ENCODE results near the gene CPD.
A peak's percentile ranks its signal among the peaks of the same experiment; 100 is the strongest.
"Not testable (repeated sequence)": the region's sequence is repeated elsewhere in the genome, so short reads cannot be mapped to it uniquely, and the experiment has no call there.

Gene CPD

DNA sequence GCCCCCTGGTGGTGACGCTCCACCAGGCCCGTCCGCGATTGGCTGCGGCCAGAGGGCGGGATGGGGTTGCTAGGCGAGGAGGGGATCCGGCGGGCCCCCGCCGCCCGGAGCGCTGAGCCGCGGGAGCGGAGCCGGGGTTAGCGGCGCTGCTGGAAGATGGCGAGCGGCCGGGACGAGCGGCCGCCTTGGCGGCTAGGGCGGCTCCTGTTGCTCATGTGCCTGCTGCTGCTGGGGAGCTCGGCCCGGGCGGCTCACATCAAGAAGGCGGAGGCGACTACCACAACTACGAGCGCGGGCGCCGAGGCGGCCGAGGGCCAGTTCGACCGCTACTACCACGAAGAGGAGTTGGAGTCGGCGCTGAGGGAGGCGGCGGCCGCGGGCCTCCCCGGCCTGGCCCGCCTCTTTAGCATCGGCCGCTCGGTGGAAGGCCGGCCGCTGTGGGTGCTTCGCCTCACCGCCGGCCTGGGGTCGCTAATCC, at the start of gene CPD:
CPD (plus strand) TSS at position 103 of the 478 bp plus-strand sequence; CDS start at position 157, 54 bp downstream.
- DNase-seq = peak; percentile 79

DNA sequence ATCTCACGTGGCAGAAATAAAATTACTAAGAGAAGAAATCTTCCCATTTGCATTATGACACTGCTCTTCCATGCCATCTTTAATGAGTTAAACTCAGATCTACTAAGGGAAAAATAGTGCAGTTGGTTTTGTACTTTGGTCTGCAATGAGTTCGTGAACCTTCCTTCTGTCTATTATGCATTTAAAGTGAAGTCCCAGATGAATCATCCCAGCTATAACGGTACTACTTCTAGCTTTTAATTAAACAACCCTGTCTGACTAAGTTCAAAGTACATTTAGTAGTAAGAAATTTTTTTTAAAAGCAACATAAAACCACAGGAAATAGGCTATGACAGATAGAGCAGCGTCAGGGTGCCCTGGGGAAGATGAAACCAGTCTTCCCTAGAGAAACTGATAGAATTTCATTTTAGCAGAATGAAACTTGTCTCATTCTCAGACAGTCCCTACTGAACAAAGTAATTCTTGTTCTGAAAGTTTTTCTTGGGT, 46.6 kb upstream of the CPD start:
- DNase-seq = no peak

DNA sequence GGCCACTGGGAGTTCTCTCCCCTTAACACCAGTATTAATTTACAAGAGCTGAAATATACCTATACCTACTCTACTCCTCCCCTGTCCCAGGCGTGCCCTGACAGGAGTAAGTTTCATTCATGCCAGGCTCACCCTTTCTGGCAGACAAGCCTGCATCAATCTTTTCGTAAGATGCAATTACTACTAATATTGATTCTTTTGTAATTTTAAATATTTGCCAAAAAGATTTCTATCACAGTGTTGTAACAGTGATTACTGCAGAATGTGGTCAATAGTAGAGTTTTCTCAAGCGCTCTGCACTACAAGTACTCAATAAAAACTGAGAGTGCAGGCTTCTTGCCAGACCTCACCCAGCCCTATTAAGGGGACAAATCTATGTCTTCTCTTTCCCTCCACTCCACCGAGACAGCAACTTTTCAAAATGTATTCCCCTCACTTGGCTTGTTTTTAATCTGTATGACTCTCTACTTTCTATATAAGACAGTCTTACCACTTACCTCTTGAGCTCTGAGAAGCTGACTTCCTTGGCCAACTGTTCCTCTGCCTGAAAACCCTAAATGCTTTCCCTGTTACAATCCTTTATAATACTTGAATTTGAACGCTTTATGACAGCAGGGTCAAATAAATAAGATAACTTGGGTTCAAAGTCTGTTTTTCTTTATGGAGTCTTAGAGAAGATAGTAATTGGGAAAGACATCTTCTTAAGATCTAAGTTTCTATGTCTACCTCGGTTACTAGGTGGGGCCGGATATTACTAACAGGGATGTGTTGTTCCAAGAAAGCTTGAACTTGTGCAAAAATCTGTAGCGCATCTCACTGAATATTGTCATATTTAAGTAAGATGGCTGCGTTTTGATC, 45.0 kb upstream of the CPD start, which contains the start of gene TMIGD1:
TMIGD1 (minus strand) TSS at position 555 of the 858 bp plus-strand sequence. CDS start 1,924 bp downstream, outside the sequence.
- no peak for DNase-seq

DNA sequence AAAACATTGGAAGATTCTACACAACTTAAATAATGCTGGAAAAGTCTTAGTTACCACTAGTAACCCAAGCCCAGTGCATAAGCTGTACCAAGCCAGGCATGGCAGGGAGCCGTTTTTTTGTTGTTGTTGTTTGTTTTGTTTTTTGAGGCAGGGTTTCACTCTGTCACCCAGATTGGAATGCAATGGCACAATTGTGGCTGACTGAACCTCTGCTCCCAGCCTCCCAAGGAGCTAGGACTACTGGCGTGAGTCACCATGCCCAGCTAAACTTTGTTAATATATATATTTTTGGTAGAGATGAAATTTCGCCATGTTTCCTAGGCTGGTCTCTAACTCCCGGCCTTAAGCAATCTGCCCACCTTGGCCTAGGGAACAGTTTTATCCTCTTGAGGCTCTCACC, 44.3 kb upstream of the CPD start:
- DNase-seq = no peak

DNA sequence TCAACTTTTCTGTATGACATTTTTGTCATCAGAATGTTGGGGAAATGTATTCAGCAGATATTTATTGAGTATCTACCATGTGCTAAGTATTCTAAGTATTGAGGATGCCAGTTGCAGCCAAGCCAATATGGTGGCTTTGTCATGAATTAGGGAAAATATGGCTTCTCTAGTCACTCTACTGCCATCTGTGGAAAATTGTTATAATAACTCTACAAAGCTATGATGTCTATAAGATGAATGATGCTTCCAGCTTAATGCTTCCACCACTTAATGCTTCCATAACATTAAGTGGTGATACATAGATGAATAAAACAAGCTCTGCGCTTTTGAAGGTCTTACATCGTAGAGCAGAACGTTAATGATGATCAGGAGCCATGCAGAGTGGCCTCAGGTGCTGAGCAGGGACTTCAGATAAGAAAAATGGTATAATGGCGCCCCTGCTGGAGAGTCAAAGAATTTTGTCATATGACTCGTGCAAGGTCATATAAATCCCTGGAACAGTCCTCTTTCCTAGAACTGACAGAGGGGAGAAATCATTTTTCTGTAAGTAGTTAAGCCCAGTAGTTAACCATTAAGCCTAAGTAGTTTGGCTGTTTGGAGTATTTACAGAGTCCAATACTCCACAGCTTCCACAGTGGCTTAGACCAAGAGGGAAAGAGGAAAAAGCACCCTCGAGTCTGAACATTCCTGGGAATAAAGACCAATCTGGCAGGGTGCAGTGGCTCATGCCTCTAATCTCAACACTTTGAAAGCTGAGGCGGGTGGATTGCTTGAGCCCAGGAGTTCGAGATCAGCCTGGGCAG, 42.2 kb upstream of the CPD start:
- DNase-seq = no peak

DNA sequence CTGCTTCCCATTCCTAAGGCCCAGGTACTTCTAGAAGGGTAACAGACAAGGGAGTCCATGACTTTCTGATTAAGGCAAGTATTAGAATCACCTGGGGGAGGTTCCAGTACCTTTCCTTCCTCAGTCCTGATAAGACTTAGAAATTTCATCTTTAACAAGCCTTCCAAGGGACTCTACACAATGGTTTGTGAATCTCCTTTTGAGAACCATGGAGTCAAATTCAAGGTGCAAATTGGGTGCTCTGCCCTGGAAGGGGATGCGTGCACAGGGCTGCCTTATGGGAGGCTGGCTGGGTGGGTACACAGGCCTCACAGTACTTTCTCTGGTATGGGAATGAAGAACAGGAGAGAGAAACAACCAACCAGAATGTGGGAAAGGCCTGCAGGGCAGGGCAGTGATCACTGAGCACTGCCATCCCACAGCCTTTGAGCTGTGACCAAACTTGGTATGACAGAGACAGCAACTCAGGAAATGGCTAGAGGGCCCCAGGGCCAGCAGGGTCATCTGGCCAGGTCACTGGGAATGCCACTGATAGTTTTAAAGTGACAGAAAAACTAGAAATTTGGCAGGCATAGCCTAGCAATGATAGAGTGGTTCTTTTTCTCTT, 41.2 kb upstream of the CPD start:
- DNase-seq = no peak

DNA sequence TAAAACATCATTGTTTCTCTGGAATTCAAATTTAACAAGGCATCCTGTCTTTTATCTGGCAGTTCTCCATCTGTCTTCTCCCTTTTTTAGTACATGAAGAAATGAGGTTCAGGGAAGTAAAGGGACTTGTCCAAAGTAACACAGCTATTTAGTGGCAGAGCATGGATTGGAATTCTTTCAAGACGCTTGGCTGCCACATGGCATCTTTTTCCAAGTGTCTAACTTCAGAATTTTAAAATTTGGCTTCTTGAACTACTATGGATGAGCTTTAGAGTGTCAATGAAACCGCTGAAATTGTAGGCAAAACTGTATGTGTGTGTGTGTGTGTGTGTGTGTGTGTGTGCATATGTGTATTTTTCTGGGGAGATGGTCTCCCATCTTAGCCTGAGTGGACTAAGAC, 39.6 kb upstream of the CPD start:
- no peak for DNase-seq

DNA sequence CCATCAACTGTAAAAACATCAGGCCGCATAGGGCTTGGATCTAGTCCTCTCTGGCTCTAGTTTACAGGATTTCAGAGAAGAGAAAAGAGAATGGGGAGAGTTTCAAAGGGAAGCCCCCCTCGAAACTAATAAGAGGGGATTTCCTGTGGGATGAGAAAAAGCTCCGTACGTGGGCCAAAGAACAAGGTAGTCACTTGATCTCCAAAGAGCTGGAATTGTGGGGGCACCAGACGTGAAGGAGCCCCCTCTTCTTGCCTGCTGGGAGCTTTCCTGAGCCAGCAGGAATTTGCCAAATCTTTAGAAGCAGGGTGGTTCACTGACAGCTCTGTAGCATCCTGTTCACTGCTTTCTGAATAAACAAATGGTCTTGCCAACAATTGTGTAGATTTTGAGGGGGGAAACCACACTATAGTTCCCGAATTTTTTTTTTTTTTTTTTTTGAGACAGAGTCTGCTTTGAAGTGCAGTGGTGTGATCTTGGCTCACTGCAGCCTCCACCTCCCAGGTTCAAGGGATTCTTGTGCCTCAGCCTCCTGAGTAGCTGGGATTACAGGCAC, 37.8 kb upstream of the CPD start:
- no peak for DNase-seq

DNA sequence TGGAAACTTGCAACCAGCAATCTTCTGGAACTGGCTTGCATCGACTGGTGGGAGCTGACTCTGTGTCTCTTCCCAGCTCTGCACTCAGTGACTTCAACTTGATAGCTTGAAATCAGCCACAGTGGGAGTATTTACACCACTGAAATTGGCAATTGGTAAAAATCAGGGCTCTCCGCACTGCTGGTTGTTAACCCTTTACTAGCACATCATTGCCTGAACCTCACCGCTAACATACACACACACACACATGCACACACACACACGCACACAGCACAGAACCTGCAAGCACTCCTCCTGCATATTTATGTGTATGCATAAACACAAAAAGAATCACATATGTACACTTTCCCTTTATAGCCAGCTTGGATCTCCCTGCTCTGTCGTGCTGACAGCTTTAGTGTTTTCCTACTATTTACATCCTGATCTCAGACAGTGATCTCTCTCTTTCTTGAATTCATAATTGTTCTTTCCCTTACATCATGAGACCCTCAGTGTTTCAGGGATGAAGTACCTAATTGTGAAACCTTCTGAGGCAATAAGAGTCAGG, 37.0 kb upstream of the CPD start:
- no peak for DNase-seq

DNA sequence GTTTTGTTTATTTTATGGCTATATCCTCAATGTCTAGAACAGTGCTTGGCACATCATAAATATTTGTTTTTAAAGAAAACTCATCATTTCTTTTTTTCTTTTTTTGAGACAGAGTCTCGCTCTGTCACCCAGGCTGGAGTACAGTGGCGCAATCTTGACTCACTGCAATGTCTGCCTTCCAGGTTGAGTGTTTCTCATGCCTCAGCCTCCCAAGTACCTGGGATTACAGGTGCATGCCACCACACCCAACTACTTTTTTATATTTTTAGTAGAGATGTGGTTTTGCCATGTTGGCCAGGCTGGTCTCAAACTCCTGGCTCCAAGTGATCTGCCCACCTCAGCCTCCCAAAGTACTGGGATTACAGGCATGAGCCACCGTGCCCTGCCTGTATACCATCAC, 35.5 kb upstream of the CPD start:
- not testable (repeated sequence) for DNase-seq

DNA sequence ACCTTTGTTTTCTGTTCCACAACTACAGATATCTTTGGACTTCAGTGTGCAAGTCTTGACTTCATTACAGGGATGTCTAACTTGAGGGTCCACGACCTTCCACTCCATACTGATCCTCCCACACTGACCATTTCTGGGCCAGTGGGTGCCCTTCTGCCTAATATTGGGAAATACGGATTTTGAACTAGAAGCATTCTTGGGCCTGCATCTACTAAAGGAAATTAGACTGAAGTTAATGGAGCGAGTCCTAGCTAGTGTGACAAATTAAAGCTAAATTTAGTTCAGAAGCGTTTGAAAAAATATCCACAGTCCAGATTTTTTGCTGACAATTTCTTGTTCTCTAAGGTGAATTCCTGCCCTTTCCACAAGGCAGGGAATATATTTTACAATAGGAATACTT, 34.9 kb upstream of the CPD start:
- no peak for DNase-seq

DNA sequence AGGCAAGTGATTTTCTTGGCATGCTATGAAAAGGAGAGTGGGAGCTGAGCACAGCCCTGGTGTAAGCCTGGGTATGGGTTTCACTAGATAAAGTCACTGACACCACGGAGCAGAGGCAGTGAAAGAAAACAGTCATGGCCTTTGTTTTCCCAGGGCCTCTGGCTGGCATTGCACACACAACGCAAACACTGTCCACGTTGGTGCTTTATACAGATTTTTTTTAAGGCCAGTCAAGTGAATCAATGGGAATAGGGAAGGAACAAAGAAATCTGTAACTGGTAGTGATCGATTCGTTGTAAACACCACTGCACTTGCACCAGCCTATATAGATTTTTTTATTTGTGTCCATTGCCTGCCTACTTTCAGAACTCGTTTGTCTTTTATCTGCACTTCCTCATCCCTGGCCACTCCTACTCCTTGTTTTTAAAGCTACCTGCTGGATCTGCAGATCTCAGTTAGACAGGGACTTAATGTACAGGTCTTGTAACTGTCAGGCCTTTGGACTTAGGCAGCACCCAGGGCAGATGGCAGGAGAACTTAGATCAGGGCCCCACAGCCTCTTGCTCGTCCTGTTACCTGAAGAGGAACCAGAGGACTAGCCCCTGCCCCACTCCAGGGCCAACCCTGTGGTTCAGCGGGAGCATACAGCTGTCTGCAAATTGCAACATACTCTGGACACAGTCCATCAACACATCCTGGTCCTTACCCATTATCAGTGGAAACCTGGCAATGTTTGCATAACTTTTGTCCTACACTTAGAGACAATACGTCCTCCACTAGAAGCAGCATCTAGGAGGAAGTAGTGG, 34.2 kb upstream of the CPD start:
- DNase-seq = no peak

DNA sequence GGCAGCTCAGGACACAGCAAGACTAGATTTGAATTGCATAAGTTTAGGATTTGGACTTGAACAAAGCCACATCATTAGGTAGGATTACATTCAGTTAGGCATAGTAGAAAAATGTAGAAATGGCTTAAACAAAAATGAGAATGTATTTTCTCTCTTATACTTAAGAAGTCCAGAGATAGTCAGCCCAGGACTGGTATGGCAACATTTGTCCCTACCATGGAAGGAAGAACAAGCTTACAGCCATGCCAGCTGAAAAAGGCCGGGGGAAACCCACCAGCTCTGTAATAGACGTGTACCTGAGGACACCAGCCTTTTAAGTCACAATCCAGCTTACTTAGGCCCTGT, 33.7 kb upstream of the CPD start:
- no peak for DNase-seq

DNA sequence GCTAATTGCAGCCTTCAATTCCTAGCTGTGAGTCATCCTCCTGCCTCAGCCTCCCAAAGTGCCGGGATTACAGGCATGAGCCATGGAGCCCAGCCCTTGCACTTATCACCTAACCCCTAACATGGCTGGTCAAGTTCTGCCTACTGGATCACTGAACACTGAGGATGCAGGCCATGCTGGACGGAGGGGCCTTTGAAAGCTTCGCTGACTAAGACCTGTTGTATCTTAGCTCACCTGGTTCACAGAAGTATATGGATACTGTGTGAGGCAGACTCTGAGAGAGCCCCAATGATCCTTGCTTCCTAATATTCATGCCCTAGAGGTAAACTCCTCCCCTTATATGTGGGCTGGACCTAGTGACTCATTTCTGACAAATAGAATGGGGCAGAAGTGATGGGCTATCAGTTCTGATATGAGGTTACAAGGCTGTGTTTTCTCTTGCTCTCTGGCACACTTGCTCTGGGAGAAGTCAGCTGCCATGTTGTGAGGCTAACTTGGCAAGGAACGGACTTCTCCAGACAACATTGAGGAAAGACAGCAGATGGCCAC, 33.1 kb upstream of the CPD start:
- DNase-seq = no peak

DNA sequence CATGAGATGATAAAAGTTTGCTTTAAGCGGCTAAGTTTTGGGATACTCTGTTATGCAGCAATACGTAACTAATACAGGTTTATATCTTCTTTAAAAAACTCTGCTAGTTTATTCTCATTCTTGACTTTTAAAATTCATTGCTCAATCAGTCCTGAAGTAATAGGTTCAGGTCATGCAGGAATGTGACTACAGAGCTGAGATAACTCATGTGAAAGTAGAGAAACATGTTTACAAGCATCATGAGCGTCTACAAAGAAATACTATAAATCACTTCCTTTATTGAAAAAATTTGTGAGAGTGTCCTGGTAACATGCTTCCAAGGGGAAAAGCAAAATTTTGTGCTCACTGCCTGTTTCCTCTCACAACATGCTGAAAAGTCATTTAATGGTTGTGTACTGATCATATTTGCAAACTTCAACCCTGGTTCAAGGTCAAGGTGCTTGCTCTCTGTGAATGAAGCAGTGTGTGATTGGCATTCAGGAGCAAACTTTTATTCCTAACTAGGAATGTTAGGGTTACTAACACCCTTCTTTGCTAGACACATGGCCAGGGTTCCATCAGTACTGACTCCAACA, 32.4 kb upstream of the CPD start:
- DNase-seq = no peak

DNA sequence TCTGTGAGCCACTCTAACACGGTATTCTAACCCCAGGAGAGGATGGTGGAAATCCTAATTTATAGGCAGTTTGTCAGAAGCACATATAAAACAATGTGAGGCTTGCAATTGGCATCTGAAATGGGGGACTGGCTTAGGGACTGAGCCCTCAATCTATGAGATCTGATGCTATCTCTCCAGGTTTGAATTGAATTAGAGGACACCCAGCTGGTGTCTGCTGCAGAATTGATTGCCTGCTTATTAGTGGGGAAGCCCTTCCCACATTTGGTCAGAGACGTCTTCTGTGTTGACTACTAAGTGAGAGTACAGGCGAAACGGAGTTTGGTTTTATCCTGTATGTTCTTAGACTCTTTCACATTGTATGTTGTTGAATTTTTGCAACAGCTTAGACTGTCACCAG, 31.2 kb upstream of the CPD start:
- DNase-seq = no peak

DNA sequence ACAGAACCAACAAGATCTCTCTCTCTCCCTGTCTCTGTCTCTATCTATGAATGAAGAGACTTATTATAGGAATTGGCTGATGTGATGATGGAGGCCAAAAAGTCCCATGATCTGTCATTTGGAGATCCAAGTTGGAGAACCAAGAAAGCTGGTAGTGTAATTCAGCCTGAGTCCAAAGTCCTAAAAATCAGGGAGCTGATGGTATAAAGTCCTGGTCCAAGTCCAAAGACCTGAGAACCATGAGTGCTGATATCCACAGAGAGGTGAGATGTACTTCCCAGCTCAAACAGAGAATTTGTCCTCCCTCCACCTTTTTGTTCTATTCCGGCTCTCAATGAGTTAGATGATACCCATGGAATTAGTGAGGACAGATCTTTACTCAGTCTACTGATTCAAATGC, 29.5 kb upstream of the CPD start:
- DNase-seq = no peak

DNA sequence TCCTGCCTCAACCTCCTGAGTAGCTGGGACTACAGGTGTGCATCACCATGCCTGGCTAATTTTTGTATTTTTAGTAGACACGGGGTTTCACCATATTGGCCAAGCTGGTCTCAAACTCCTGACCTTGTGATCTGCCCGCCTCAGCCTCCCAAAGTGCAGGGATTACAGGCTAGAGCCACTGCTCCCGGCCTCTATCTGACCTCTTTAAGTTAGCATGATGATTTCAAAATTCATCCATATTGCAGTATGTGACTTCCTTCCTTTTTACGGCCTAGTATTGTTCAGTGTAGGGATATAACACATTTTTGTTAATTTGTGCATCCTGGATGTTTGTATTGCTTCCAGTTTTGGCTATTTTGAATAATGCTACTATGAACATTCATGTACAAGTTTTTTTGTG, 27.5 kb upstream of the CPD start:
- DNase-seq = not testable (repeated sequence)

DNA sequence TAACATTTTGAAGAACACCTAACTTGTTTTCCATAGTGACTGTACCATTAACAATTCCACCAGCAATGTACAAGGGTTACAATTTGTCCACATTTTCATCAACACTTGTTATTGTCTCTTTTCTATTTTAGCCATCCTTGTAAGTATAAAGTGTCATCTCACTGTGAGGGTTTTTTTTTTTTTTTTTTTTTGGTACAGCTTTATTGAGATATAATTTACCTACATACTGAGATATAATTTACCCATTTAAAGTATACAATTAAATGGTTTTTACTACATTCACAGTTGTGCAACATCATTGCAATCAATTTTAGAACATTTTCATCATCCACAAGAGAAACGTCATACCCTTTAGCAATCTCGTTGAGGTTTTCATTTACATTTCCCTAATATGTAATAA, 27.0 kb upstream of the CPD start:
- no peak for DNase-seq

DNA sequence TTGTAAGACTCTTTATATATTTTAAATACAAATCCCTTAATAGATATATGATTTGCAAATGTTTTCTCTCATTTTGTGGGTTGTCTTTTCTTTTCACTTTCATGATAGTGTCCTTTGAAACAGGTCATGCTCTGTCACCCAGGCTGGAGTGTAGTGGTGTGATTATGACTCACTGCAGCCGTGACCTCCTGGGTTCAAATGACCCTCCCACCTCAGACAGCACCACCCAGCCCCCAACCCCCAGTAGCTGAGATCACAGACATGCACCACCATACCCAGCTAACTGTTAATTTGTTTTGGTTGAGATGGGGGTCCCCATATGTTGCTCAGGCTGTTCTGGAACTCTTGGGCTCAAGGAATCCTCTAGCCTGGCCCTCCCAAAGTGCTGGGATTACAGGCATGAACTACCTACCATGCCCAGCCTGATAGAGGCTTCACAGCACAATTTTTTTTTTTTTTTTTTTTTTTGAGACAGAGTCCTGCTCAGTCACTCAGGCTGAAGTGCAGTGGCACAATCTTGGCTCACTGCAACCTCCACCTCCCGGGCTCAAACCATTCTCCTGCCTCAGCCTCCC, 26.4 kb upstream of the CPD start:
- DNase-seq = no peak

DNA sequence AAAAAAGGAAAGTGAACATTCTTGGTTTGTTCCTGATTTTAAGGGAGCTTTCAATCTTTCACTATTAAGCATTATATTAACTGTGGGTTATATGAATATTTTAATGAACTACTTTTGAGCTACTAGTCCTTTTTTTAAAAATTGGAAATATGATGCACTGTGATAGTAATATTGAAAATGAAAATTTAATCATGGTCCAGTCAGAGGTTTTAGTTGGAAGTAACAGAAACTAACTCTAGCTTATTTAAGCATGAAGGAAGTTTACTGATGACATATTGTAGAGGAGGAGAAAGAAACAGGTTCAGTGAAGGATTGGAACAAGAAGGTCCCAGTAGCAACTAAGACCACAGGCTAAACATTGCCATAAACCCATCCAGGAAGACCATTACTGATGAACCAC, 24.0 kb upstream of the CPD start:
- no peak for DNase-seq

Data from GOT3 (cell line).